SK-N-SH (cell line): ENCODE measurements around the gene CLEC4G.

ENCODE experiments used
- EP300 ChIP-seq, 2 experiments: IDR thresholded peaks; 2 replicates each; pipeline versions ENCODE4 v1.4.0 to v1.6.1; 2012; ENCODE audit warnings: borderline replicate concordance in 1 of 2, low read depth in 1 of 2, low read length in 1 of 2
- EZH2phosphoT487 ChIP-seq: fragments of 200-600 bp; sonication (generic); IDR thresholded peaks from 2 replicates; pipeline ENCODE4 v1.6.1; 2017; ENCODE audit warnings: low read depth, mixed run types, mild to moderate bottlenecking, antibody characterized with exemption, moderate library complexity, borderline replicate concordance
- FOXM1 ChIP-seq: IDR thresholded peaks from 2 replicates; pipeline ENCODE4 v1.4.0; 2012; ENCODE audit warnings: low read depth, mild to moderate bottlenecking
- GATA2 ChIP-seq: sonication (generic); formaldehyde crosslinking; IDR thresholded peaks from 2 replicates; pipeline ENCODE4 v1.5.0; 2020; ENCODE audit warnings: mild to moderate bottlenecking, missing genetic modification reagents
- NRF1 ChIP-seq: IDR thresholded peaks from 2 replicates; pipeline ENCODE4 v1.6.1; 2012; ENCODE audit warnings: low read depth, mild to moderate bottlenecking, low read length
- POLR2AphosphoS5 ChIP-seq: IDR thresholded peaks from 2 replicates; pipeline ENCODE4 v1.6.1; 2012; ENCODE audit warnings: low read depth, low read length
- RCOR1 ChIP-seq: fragments of 150-350 bp; IDR thresholded peaks from 2 replicates; pipeline ENCODE4 v1.6.1; 2017; ENCODE audit warnings: antibody characterized with exemption, low read length
- RFX5 ChIP-seq: IDR thresholded peaks from 2 replicates; pipeline ENCODE4 v1.6.1; 2012; ENCODE audit warnings: mild to moderate bottlenecking, improper control_type of control experiment, low read length
- TAF1 ChIP-seq: IDR thresholded peaks from 2 replicates; pipeline ENCODE4 v1.6.1; 2012; ENCODE audit warnings: low read depth, mild to moderate bottlenecking, low read length, moderate library complexity, borderline replicate concordance
- TF ChIP-seq, protein P1 (sequence below): IDR thresholded peaks from 2 replicates; pipeline ENCODE4 v1.4.0; 2012; ENCODE audit warnings: low read depth
- TF ChIP-seq, protein P2 (sequence below): fragments of 200-600 bp; sonication (generic); IDR thresholded peaks from 2 replicates; pipeline ENCODE4 v1.6.1; 2017; ENCODE audit warnings: antibody characterized with exemption, mild to moderate bottlenecking, moderate library complexity
- TF ChIP-seq, protein P3 (sequence below): IDR thresholded peaks from 2 replicates; pipeline ENCODE4 v1.6.1; 2012; ENCODE audit warnings: mild to moderate bottlenecking, low read depth, low read length, moderate library complexity
- TF ChIP-seq, protein P4 (sequence below): IDR thresholded peaks from 2 replicates; pipeline ENCODE4 v1.4.0; 2012; ENCODE audit warnings: low read depth, borderline replicate concordance

DNA sequence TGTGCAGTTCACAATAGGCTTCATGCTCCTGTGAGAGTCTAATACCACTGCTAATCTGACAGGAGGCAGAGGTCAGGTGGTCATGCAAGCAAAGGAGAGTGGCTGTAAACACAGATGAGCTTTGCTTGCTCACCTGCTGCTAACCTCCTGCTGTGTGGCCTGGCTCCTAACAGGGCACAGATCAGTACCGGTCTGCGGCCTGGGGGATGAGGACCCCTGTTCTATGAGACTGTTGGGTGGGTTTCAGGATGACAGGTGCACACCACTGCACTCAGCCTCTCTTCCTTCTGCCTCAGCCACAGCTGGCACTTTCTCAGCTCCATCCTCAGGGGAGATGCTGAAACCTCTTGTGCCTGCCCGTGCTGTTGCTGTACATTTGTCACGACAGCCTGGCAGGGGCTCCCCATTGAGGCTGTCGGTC, 9.7 kb downstream of the CLEC4G start:
- TF ChIP-seq RFX5: no peak
- TF ChIP-seq POLR2AphosphoS5: no peak
- TF ChIP-seq, protein P1, sequence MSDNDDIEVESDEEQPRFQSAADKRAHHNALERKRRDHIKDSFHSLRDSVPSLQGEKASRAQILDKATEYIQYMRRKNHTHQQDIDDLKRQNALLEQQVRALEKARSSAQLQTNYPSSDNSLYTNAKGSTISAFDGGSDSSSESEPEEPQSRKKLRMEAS: no peak
- no peak for TF ChIP-seq RCOR1
- TF ChIP-seq, protein P2, sequence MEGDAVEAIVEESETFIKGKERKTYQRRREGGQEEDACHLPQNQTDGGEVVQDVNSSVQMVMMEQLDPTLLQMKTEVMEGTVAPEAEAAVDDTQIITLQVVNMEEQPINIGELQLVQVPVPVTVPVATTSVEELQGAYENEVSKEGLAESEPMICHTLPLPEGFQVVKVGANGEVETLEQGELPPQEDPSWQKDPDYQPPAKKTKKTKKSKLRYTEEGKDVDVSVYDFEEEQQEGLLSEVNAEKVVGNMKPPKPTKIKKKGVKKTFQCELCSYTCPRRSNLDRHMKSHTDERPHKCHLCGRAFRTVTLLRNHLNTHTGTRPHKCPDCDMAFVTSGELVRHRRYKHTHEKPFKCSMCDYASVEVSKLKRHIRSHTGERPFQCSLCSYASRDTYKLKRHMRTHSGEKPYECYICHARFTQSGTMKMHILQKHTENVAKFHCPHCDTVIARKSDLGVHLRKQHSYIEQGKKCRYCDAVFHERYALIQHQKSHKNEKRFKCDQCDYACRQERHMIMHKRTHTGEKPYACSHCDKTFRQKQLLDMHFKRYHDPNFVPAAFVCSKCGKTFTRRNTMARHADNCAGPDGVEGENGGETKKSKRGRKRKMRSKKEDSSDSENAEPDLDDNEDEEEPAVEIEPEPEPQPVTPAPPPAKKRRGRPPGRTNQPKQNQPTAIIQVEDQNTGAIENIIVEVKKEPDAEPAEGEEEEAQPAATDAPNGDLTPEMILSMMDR: no peak
- TF ChIP-seq NRF1: no peak
- TF ChIP-seq, protein P3, sequence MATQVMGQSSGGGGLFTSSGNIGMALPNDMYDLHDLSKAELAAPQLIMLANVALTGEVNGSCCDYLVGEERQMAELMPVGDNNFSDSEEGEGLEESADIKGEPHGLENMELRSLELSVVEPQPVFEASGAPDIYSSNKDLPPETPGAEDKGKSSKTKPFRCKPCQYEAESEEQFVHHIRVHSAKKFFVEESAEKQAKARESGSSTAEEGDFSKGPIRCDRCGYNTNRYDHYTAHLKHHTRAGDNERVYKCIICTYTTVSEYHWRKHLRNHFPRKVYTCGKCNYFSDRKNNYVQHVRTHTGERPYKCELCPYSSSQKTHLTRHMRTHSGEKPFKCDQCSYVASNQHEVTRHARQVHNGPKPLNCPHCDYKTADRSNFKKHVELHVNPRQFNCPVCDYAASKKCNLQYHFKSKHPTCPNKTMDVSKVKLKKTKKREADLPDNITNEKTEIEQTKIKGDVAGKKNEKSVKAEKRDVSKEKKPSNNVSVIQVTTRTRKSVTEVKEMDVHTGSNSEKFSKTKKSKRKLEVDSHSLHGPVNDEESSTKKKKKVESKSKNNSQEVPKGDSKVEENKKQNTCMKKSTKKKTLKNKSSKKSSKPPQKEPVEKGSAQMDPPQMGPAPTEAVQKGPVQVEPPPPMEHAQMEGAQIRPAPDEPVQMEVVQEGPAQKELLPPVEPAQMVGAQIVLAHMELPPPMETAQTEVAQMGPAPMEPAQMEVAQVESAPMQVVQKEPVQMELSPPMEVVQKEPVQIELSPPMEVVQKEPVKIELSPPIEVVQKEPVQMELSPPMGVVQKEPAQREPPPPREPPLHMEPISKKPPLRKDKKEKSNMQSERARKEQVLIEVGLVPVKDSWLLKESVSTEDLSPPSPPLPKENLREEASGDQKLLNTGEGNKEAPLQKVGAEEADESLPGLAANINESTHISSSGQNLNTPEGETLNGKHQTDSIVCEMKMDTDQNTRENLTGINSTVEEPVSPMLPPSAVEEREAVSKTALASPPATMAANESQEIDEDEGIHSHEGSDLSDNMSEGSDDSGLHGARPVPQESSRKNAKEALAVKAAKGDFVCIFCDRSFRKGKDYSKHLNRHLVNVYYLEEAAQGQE: no peak
- no peak for TF ChIP-seq EZH2phosphoT487
- no peak for TF ChIP-seq EP300 (IDR thresholded peaks at IDR 0.05; ENCODE audit: borderline replicate concordance in 1 of 2, low read depth in 1 of 2, low read length in 1 of 2)
- no peak for TF ChIP-seq TAF1
- TF ChIP-seq, protein P4, sequence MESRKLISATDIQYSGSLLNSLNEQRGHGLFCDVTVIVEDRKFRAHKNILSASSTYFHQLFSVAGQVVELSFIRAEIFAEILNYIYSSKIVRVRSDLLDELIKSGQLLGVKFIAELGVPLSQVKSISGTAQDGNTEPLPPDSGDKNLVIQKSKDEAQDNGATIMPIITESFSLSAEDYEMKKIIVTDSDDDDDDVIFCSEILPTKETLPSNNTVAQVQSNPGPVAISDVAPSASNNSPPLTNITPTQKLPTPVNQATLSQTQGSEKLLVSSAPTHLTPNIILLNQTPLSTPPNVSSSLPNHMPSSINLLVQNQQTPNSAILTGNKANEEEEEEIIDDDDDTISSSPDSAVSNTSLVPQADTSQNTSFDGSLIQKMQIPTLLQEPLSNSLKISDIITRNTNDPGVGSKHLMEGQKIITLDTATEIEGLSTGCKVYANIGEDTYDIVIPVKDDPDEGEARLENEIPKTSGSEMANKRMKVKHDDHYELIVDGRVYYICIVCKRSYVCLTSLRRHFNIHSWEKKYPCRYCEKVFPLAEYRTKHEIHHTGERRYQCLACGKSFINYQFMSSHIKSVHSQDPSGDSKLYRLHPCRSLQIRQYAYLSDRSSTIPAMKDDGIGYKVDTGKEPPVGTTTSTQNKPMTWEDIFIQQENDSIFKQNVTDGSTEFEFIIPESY: no peak
- TF ChIP-seq GATA2 (CRISPR knock-in tag): no peak
- TF ChIP-seq FOXM1: no peak
